ENCODE data around the gene BAHCC1.

Gene BAHCC1

DNA sequence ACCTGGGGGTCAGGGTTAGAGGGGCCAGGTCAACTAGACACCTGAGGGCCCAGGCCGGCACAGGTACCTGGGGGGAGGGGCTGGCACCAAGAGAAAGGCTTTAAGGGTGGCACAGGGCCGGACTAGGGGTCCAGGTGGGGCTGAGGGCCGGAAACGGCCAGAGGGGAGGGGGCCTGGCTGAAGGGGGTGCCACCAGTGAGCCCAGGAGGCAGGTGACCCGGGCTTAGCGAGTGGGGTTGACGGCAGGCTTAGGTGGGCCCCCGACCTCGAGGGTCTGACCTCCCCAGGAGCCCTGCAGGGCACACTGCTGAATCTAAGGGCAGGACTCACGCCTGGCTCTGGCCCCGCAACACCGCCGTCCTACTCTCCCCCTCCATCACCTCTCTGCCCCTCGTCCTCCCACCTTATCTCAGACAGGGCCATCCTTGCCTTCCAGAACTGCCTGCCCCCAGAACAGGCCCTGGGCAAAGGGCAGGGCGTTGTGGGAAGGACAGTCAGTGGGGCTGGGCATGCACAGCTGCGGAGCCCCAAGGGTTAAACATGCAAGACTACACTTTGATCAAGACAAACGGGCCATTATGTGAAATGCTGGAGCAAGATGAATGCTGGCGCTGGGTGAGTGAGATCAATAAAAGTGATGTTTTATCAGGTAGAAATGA is 73.0 kb downstream of the BAHCC1 start:
- Histone ChIP-seq H3K4me2 (ENCODE audit: low read depth, low read length, poor library complexity, severe bottlenecking) (no peak overlapping the region), H3K9ac (ENCODE audit: low read depth, low read length, poor library complexity, severe bottlenecking) (no peak overlapping the region), H3K36me3 (ENCODE audit: insufficient read depth, low read length) (peaks cover 11% of the 10 kb centered on the region; the same call in 1 of the 2 replicates), H3K4me1 (ENCODE audit: insufficient read depth, low read length, poor library complexity, severe bottlenecking) (peaks cover 13% of the 10 kb centered on the region), H3K27me3 (ENCODE audit: insufficient read depth, low read length, poor library complexity, severe bottlenecking) (no peaks in the 10 kb centered on the region), H3F3A (ENCODE audit: low read depth) (no peaks in the 10 kb centered on the region), H4K20me1 (ENCODE audit: insufficient read depth, low read length, poor library complexity, severe bottlenecking) (peaks cover 12% of the 10 kb centered on the region), H3K9me3 (ENCODE audit: insufficient read depth, low read depth, low read length) (no peaks in the 10 kb centered on the region), H2AFZ (ENCODE audit: low read length) (no peak overlapping the region), H3K79me2 (ENCODE audit: insufficient read depth, low read length) (peaks cover 16% of the 10 kb centered on the region; the same call in 1 of the 2 replicates), H3K9me2 (replicated peaks; ENCODE audit: low read depth, low read length) (no peaks in the 10 kb centered on the region), H3K4me3 (ENCODE audit: low read length, poor library complexity, severe bottlenecking) (no peak overlapping the region)
- no peak for TF ChIP-seq EZH2phosphoT487 (IDR thresholded peaks at IDR 0.05; ENCODE audit: borderline replicate concordance)
- TF ChIP-seq, protein P1, sequence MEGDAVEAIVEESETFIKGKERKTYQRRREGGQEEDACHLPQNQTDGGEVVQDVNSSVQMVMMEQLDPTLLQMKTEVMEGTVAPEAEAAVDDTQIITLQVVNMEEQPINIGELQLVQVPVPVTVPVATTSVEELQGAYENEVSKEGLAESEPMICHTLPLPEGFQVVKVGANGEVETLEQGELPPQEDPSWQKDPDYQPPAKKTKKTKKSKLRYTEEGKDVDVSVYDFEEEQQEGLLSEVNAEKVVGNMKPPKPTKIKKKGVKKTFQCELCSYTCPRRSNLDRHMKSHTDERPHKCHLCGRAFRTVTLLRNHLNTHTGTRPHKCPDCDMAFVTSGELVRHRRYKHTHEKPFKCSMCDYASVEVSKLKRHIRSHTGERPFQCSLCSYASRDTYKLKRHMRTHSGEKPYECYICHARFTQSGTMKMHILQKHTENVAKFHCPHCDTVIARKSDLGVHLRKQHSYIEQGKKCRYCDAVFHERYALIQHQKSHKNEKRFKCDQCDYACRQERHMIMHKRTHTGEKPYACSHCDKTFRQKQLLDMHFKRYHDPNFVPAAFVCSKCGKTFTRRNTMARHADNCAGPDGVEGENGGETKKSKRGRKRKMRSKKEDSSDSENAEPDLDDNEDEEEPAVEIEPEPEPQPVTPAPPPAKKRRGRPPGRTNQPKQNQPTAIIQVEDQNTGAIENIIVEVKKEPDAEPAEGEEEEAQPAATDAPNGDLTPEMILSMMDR (conservative IDR thresholded peaks at IDR 0.05; ENCODE audit: low read length), result no peak

GRCh38 chr17:81468770-81469121 is 73.5 kb downstream of the BAHCC1 start:
- Histone ChIP-seq H3K9ac (ENCODE audit: low read depth, low read length, poor library complexity, severe bottlenecking) (no peak overlapping the region), H2AFZ (ENCODE audit: low read length) (no peak overlapping the region), H3K4me1 (ENCODE audit: insufficient read depth, low read length, poor library complexity, severe bottlenecking) (peaks cover 13% of the 10 kb centered on the region), H3K36me3 (ENCODE audit: insufficient read depth, low read length) (peaks cover 5% of the 10 kb centered on the region; the same call in 1 of the 2 replicates), H3K9me3 (ENCODE audit: insufficient read depth, low read depth, low read length) (no peaks in the 10 kb centered on the region), H3F3A (ENCODE audit: low read depth) (no peaks in the 10 kb centered on the region), H3K27me3 (ENCODE audit: insufficient read depth, low read length, poor library complexity, severe bottlenecking) (no peaks in the 10 kb centered on the region), H3K79me2 (ENCODE audit: insufficient read depth, low read length) (peaks cover 16% of the 10 kb centered on the region; the same call in 1 of the 2 replicates), H3K4me3 (ENCODE audit: low read length, poor library complexity, severe bottlenecking) (no peak overlapping the region), H4K20me1 (ENCODE audit: insufficient read depth, low read length, poor library complexity, severe bottlenecking) (peaks cover 12% of the 10 kb centered on the region), H3K4me2 (ENCODE audit: low read depth, low read length, poor library complexity, severe bottlenecking) (no peak overlapping the region), H3K9me2 (replicated peaks; ENCODE audit: low read depth, low read length) (no peaks in the 10 kb centered on the region)
- TF ChIP-seq, protein P1 (conservative IDR thresholded peaks at IDR 0.05; ENCODE audit: low read length), result no peak
- no peak for TF ChIP-seq EZH2phosphoT487 (IDR thresholded peaks at IDR 0.05; ENCODE audit: borderline replicate concordance)

GRCh38 chr17:81469266-81469665 is 74.0 kb downstream of the BAHCC1 start:
- no peak overlapping the region for H3K4me2 ChIP-seq (ENCODE audit: low read depth, low read length, poor library complexity, severe bottlenecking)
- H3K4me1 ChIP-seq (ENCODE audit: insufficient read depth, low read length, poor library complexity, severe bottlenecking), result peaks cover 13% of the 10 kb centered on the region
- no peak overlapping the region for H3K9ac ChIP-seq (ENCODE audit: low read depth, low read length, poor library complexity, severe bottlenecking)
- H3K27me3 ChIP-seq (ENCODE audit: insufficient read depth, low read length, poor library complexity, severe bottlenecking), result no peaks in the 10 kb centered on the region
- H2AFZ ChIP-seq (ENCODE audit: low read length), result no peak overlapping the region
- peaks cover 14% of the 10 kb centered on the region; the same call in 1 of the 2 replicates for H3K79me2 ChIP-seq (ENCODE audit: insufficient read depth, low read length)
- no peaks in the 10 kb centered on the region for H3K9me2 ChIP-seq (replicated peaks; ENCODE audit: low read depth, low read length)
- H3K4me3 ChIP-seq (ENCODE audit: low read length, poor library complexity, severe bottlenecking), result no peak overlapping the region
- no peaks in the 10 kb centered on the region for H3F3A ChIP-seq (ENCODE audit: low read depth)
- H3K36me3 ChIP-seq (ENCODE audit: insufficient read depth, low read length), result peaks cover under 1% of the 10 kb centered on the region; the same call in 1 of the 2 replicates
- H3K9me3 ChIP-seq (ENCODE audit: insufficient read depth, low read depth, low read length), result no peaks in the 10 kb centered on the region
- peaks cover 8% of the 10 kb centered on the region for H4K20me1 ChIP-seq (ENCODE audit: insufficient read depth, low read length, poor library complexity, severe bottlenecking)
- TF ChIP-seq, protein P1 (conservative IDR thresholded peaks at IDR 0.05; ENCODE audit: low read length), result no peak
- TF ChIP-seq EZH2phosphoT487 (IDR thresholded peaks at IDR 0.05; ENCODE audit: borderline replicate concordance), result no peak
